Spleen (tissue), 7 donors: ENCODE results near the gene INVS.

Experiments
- POLR2A ChIP-seq, 3 donors: fragments of 450-650 bp; IDR thresholded peaks; one replicate each; pipeline ENCODE4 v1.5.1; 2017; ENCODE audit warnings: antibody characterized with exemption in 3 of 3, mild to moderate bottlenecking in 1 of 3
- TF ChIP-seq, protein P1 (sequence below), 11 experiments: fragments of 200-600 bp in 7 of 11; fragments of 450-650 bp in 4 of 11; sonication (generic) in 4 of 11; IDR thresholded peaks in 8 of 11; conservative IDR thresholded peaks in 3 of 11; 1 replicate in 7 of 11; 2 replicates in 4 of 11; pipeline versions ENCODE4 v1.4.0 to v1.8.0; 2016 to 2021; ENCODE audit warnings: antibody characterized with exemption in 11 of 11, inconsistent platforms in 4 of 11, mild to moderate bottlenecking in 1 of 11
- donor health status: DM: no; HTN: no; CAD: no; lungs with moderate emphysema.
- donor health status: DM: no; HTN: no; CAD: no.
- donor health status: DM: no; HTN: no; CAD: no.

DNA sequence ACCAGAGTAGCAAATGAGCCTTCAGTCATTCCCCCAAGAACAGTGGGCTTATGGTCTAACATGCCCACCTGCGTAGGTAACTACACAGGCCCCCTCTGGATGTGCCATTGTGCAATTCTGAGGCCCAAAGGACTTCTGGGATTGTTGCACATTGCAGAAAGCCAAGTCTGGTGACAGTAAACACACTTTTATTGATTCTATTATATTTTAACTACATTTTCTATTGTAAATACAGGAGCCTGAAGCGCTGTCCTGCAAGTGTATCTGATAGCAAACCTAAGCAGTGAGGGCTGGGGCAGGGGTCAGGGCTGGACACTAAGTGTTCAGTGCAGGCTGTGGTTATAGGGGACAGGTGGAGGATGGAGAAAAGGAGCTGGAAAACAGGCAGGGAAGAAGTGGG is 196.2 kb downstream of the INVS start:
- TF ChIP-seq, protein P1, sequence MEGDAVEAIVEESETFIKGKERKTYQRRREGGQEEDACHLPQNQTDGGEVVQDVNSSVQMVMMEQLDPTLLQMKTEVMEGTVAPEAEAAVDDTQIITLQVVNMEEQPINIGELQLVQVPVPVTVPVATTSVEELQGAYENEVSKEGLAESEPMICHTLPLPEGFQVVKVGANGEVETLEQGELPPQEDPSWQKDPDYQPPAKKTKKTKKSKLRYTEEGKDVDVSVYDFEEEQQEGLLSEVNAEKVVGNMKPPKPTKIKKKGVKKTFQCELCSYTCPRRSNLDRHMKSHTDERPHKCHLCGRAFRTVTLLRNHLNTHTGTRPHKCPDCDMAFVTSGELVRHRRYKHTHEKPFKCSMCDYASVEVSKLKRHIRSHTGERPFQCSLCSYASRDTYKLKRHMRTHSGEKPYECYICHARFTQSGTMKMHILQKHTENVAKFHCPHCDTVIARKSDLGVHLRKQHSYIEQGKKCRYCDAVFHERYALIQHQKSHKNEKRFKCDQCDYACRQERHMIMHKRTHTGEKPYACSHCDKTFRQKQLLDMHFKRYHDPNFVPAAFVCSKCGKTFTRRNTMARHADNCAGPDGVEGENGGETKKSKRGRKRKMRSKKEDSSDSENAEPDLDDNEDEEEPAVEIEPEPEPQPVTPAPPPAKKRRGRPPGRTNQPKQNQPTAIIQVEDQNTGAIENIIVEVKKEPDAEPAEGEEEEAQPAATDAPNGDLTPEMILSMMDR (IDR thresholded peaks at IDR 0.05 in 8 of 11, conservative IDR thresholded peaks at IDR 0.05 in 3 of 11), result no peak
- TF ChIP-seq POLR2A (IDR thresholded peaks at IDR 0.05), result no peak
